ENCODE results near the gene PARP15. TPM values are rescaled to one million over a fixed set of nuclear protein-coding genes. Genes with fewer than 3 reads are reported as not detected.
"Not testable (repeated sequence)": the region's sequence is repeated elsewhere in the genome, so short reads cannot be mapped to it uniquely, and the experiment has no call there.

PARP15 gene
- total RNA-seq, 1 donor from 2014 or later: 9.7 TPM

DNA sequence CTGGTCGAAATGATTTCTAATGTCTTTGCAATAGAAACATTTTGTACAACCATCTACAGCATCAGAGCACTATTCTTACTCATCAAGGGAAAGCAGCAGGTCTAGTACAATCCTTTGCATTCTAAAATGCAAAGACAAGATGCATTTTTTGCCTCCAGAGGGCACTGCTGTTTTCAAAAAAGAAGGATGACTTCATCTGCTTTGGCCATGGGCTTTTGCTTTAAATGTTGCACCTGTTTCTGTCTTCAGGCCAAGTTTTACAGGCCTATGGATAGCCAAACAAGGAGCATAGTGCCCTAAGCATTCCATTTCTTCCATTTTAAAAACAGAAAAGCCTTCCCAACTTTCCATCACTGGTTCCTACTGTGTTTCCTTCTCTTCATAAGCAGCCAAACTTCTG lies 16.8 kb upstream of the PARP15 start:
- ATAC-seq (peak; percentile 35), DNase-seq (no peak)
- Histone ChIP-seq H3K27ac (no peak overlapping the region), H3K4me3 (no peak overlapping the region), H3K9me3 (no peaks in the 10 kb centered on the region), H3K36me3 (peaks cover 43% of the 10 kb centered on the region), H3K27me3 (no peaks in the 10 kb centered on the region), H3K4me1 (peaks cover 15% of the 10 kb centered on the region)
- intact Hi-C loops (cut with DNase I): loop anchor here (5.0 kb wide), 1 partner anchor 117 kb away; no protein-coding TSS in a partner anchor
- TF ChIP-seq, protein P1, sequence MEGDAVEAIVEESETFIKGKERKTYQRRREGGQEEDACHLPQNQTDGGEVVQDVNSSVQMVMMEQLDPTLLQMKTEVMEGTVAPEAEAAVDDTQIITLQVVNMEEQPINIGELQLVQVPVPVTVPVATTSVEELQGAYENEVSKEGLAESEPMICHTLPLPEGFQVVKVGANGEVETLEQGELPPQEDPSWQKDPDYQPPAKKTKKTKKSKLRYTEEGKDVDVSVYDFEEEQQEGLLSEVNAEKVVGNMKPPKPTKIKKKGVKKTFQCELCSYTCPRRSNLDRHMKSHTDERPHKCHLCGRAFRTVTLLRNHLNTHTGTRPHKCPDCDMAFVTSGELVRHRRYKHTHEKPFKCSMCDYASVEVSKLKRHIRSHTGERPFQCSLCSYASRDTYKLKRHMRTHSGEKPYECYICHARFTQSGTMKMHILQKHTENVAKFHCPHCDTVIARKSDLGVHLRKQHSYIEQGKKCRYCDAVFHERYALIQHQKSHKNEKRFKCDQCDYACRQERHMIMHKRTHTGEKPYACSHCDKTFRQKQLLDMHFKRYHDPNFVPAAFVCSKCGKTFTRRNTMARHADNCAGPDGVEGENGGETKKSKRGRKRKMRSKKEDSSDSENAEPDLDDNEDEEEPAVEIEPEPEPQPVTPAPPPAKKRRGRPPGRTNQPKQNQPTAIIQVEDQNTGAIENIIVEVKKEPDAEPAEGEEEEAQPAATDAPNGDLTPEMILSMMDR (IDR thresholded peaks at IDR 0.05): peak; percentile 63

DNA sequence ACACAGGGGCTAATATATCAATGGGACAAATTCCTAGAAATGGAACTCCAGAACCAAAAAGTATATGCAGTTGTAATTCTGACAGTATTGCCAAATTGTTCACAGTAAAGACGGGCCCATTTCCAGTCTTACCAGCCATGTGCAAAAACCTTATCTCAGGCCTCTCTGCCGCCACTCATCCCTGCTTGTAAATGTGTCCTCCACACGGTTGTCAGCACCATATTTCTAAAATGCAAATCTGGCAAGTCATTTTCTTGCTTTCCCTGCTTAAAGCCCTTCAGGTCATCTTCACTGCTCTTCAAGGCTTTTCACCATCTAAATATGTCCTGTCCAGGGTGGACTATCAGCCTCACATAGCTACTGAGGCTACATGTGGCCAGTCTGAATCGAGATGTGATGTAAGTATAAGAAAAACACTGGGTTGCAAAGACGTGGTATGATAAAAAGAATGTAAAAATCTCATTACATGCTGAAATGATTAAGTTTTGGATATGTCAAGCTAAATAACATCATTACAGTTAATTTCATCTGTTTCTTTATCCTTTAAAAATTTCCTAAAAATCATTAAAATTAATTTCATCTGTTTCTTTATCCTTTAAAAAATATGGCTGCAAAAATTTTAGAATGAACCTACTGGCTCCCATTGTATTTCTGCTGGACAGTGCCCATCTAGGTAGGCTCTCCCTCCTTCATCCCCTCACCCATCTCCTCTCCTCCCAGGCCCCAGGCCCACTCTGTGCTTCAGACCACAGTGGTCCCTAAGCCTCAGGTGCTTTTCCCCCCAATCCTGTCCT lies 14.3 kb upstream of the PARP15 start:
- intact Hi-C loops (cut with DNase I): loop anchor here (5.0 kb wide), 1 partner anchor 114 kb away; no protein-coding TSS in a partner anchor

DNA sequence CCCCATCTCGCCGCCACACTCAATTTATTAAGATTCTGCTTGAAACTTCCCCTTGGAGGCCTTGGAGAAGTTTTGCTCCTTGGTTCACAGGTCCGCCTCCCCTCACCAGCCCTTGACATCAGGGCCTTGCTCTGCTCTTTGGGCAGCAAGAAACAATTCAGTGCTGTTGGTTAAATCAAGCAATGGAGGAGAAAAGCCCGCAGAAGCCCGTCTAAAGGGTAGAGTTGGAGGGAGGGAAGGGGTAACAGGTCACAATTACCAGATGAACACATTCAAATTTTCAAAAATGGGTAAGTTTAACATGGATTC lies 13.8 kb upstream of the PARP15 start:
- Histone ChIP-seq H3K36me3 (peaks cover 42% of the 10 kb centered on the region), H3K4me3 (peak overlapping the region; percentile 86), H3K27ac (peak overlapping the region; percentile 98), H3K4me1 (peaks cover 29% of the 10 kb centered on the region), H3K27me3 (no peaks in the 10 kb centered on the region), H3K9me3 (no peaks in the 10 kb centered on the region)
- TF ChIP-seq, protein P1 (IDR thresholded peaks at IDR 0.05): no peak
- DNase-seq (no peak), ATAC-seq (peak; percentile 5)
- intact Hi-C loops (cut with DNase I): loop anchor here (5.0 kb wide), 1 partner anchor 114 kb away; no protein-coding TSS in a partner anchor

More for the DNA sequence above, 14.3 kb upstream of the PARP15 start:
- DNase-seq: no peak
- no peak for ATAC-seq
- Histone ChIP-seq H3K4me3 (peak overlapping the region; percentile 86), H3K36me3 (peaks cover 43% of the 10 kb centered on the region), H3K4me1 (peaks cover 24% of the 10 kb centered on the region), H3K27ac (peak overlapping the region; percentile 98), H3K9me3 (no peaks in the 10 kb centered on the region), H3K27me3 (no peaks in the 10 kb centered on the region)
- TF ChIP-seq, protein P1 (IDR thresholded peaks at IDR 0.05): no peak

DNA sequence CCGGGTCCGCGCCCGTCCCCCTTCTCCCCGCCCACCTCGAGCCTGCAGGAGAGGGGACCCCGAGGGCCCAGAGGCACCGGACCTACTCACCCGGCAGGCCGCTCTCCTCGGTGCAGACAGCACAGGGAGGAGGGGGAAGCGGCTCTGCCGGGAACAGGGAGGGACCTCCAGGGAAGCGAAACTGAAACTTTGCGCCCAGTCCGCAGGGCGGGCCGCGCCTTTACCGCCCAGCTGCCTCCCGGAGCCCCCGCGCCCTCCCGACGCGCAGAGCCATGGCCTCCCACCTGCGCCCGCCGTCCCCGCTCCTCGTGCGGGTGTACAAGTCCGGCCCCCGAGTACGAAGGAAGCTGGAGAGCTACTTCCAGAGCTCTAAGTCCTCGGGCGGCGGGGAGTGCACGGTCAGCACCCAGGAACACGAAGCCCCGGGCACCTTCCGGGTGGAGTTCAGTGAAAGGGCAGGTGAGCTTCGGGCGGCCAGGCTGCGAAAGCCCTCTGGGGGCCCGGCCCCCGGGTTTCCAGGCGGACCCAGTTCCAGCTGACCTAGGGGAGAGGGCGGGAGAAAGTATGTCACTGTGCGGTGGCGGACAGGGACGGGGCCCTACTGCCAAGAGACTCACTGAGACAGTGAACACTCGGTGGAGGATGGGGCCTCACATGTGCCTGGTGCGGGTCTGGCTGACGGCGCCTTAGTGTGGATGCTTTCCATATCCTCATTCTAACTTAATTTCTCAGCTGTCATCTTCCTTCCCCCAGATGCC lies 13.1 kb upstream of the PARP15 start, which contains the start of the genes DTX3L and PARP9:
DTX3L (plus strand) TSS at position 184 of the 758 bp plus-strand sequence; CDS start at position 273, 89 bp downstream.
PARP9 (minus strand) TSS at position 146 of the 758 bp plus-strand sequence. CDS start 4,680 bp downstream, outside the sequence.
- peak within 1 kb of the TSS; percentile 98 for H3K27ac ChIP-seq
- intact Hi-C loops (cut with DNase I): loop anchor here (5.0 kb wide), 1 partner anchor 113 kb away; no protein-coding TSS in a partner anchor
- DNase-seq (peak; percentile 95), ATAC-seq (peak; percentile 98)
- TF ChIP-seq, protein P1 (IDR thresholded peaks at IDR 0.05): no peak
- peaks cover 34% of the 10 kb centered on the region for H3K4me1 ChIP-seq
- H3K9me3 ChIP-seq: no peaks in the 10 kb centered on the region
- H3K4me3 ChIP-seq: peak within 1 kb of the TSS; percentile 86
- peaks cover 41% of the 10 kb centered on the region for H3K36me3 ChIP-seq
- H3K27me3 ChIP-seq: no peaks in the 10 kb centered on the region

DNA sequence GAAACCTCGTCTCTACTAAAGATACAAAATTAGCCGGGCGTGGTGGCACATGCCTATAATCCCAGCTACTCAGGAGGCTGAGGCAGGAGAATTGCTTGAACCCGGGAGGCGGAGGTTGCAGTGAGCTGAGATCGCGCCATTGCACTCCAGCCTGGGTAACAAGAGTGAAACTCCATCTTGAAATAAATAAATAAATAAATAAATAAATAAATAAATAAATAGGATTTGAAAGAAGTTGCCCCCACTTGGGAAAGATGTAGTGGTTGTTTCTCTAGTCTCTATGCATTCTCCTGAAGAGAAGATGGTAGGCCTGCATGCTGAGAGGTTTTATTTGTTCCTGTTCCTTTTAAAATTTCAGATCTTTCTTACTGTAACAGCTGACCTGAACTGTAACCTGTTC lies 9.3 kb upstream of the PARP15 start:
- Histone ChIP-seq H3K4me1 (peaks cover 45% of the 10 kb centered on the region), H3K36me3 (peaks cover 69% of the 10 kb centered on the region)
- H3K9me3 ChIP-seq; H3K27me3 ChIP-seq; H3K27ac ChIP-seq; H3K4me3 ChIP-seq; ATAC-seq; DNase-seq; intact Hi-C loops (cut with DNase I): not testable (repeated sequence)
